GM23338 (cell line): ENCODE measurements around the gene RGS6. TPM values are rescaled to one million over a fixed set of nuclear protein-coding genes. Genes with fewer than 3 reads are reported as not detected.

Experiments
- ATAC-seq: fragments of 200-7000 bp; cut with Tn5 transposase; 3 replicates; pipeline ENCODE4 v1.9.1; 2020
- DNase-seq: peaks from one replicate; pipeline ENCODE4 v3.0.0-alpha.2; 2015; ENCODE audit warnings: low spot score
- H2AFZ ChIP-seq: fragments of 200-600 bp; sonication (generic); 2 replicates; pipeline ENCODE4 v1.8.0; 2016; ENCODE audit warnings: antibody characterized with exemption, mild to moderate bottlenecking, moderate library complexity
- H3F3A ChIP-seq: fragments of 200-600 bp; sonication (generic); replicated peaks from 2 replicates; pipeline ENCODE4 v1.8.0; 2017; ENCODE audit warnings: antibody characterized with exemption, mixed run types, low read depth
- H3K27ac ChIP-seq: fragments of 200-600 bp; sonication (generic); 2 replicates; pipeline ENCODE4 v1.6.1; 2016; ENCODE audit warnings: low read depth
- H3K27me3 ChIP-seq: fragments of 200-600 bp; sonication (generic); 2 replicates; pipeline ENCODE4 v1.8.0; 2016; ENCODE audit warnings: mild to moderate bottlenecking, mixed run types, moderate library complexity; ENCODE audit not compliant: insufficient read depth
- H3K36me3 ChIP-seq: fragments of 200-600 bp; sonication (generic); 2 replicates; pipeline ENCODE4 v1.8.0; 2016; ENCODE audit warnings: mild to moderate bottlenecking; ENCODE audit not compliant: insufficient read depth
- H3K4me1 ChIP-seq: fragments of 200-600 bp; sonication (generic); 2 replicates; pipeline ENCODE4 v1.8.0; 2016; ENCODE audit warnings: mild to moderate bottlenecking, moderate library complexity; ENCODE audit not compliant: insufficient read depth
- H3K4me2 ChIP-seq: fragments of 200-600 bp; sonication (generic); 2 replicates; pipeline ENCODE4 v1.7.1; 2017; ENCODE audit warnings: mixed run types
- H3K4me3 ChIP-seq: fragments of 200-600 bp; sonication (generic); 2 replicates; pipeline ENCODE4 v1.6.1; 2016; ENCODE audit warnings: mixed run types
- H3K79me2 ChIP-seq: fragments of 200-600 bp; sonication (generic); replicated peaks from 2 replicates; pipeline ENCODE4 v1.8.0; 2017; ENCODE audit warnings: mild to moderate bottlenecking; ENCODE audit not compliant: insufficient read depth
- H3K9me2 ChIP-seq: fragments of 200-600 bp; sonication (generic); 2 replicates; pipeline ENCODE4 v1.8.0; 2017; ENCODE audit not compliant: insufficient read depth
- H4K20me1 ChIP-seq: fragments of 200-600 bp; sonication (generic); replicated peaks from 2 replicates; pipeline ENCODE4 v1.8.0; 2017; ENCODE audit warnings: mild to moderate bottlenecking; ENCODE audit not compliant: insufficient read depth
- H3K27ac Mint-ChIP-seq: 2 replicates; pipeline ENCODE4 v1.8.0; 2020; ENCODE audit warnings: inconsistent platforms, mild to moderate bottlenecking, moderate library complexity, mixed read lengths
- H3K27me3 Mint-ChIP-seq: 3 replicates; pipeline ENCODE4 v1.8.0; 2022; ENCODE audit warnings: low read depth, mild to moderate bottlenecking, moderate library complexity, mixed read lengths, inconsistent platforms; ENCODE audit not compliant: insufficient read depth, poor library complexity
- H3K36me3 Mint-ChIP-seq: 3 replicates; pipeline ENCODE4 v1.8.0; 2021; ENCODE audit warnings: low read depth, mild to moderate bottlenecking, inconsistent platforms, moderate library complexity, mixed read lengths
- H3K4me1 Mint-ChIP-seq: 3 replicates; pipeline ENCODE4 v1.8.0; 2020; ENCODE audit warnings: mild to moderate bottlenecking, inconsistent platforms, mixed read lengths
- H3K4me3 Mint-ChIP-seq: 3 replicates; pipeline ENCODE4 v1.8.0; 2021; ENCODE audit warnings: moderate library complexity, mild to moderate bottlenecking, inconsistent platforms, mixed read lengths
- H3K9me3 Mint-ChIP-seq: 3 replicates; pipeline ENCODE4 v1.8.0; 2020; ENCODE audit warnings: moderate library complexity, mild to moderate bottlenecking, inconsistent platforms, mixed read lengths
- CREB1 ChIP-seq: fragments of 250-450 bp; sonication (Bioruptor Pico); IDR thresholded peaks from 2 replicates; pipeline ENCODE4 v1.5.0; 2020; ENCODE audit warnings: low read depth, mild to moderate bottlenecking, moderate library complexity
- CTCF ChIP-seq, 2 experiments: fragments of 200-600 bp in 1 of 2; sonication (generic) in 1 of 2; conservative IDR thresholded peaks; 2 replicates each; pipeline versions ENCODE4 v1.5.1 to v1.6.1; 2016 to 2017; ENCODE audit warnings: antibody characterized with exemption in 2 of 2, low read depth in 2 of 2, mild to moderate bottlenecking in 2 of 2, moderate library complexity in 1 of 2
- ETS1 ChIP-seq: IDR thresholded peaks from 2 replicates; pipeline ENCODE4 v1.6.1; 2016; ENCODE audit warnings: antibody characterized with exemption
- EZH2 ChIP-seq: fragments of 200-600 bp; sonication (generic); IDR thresholded peaks from one replicate; pipeline ENCODE4 v1.8.0; 2017; ENCODE audit warnings: antibody characterized with exemption, mild to moderate bottlenecking, low read depth; ENCODE audit not compliant: unreplicated experiment
- EZH2phosphoT487 ChIP-seq: fragments of 200-600 bp; sonication (generic); IDR thresholded peaks from one replicate; pipeline ENCODE4 v1.8.1; 2018; ENCODE audit warnings: antibody characterized with exemption; ENCODE audit not compliant: unreplicated experiment
- JUNB ChIP-seq: IDR thresholded peaks from one replicate; pipeline ENCODE4 v1.6.1; 2016; ENCODE audit warnings: antibody characterized with exemption; ENCODE audit not compliant: unreplicated experiment
- NANOG ChIP-seq: IDR thresholded peaks from 2 replicates; pipeline ENCODE4 v1.6.1; 2016; ENCODE audit warnings: antibody characterized with exemption, borderline replicate concordance
- POLR2AphosphoS5 ChIP-seq: IDR thresholded peaks from 2 replicates; pipeline ENCODE4 v1.6.1; 2016; ENCODE audit warnings: antibody characterized with exemption, low read depth
- REST ChIP-seq: IDR thresholded peaks from one replicate; pipeline ENCODE4 v1.6.1; 2018; ENCODE audit warnings: antibody characterized with exemption; ENCODE audit not compliant: unreplicated experiment
- STAT1 ChIP-seq: IDR thresholded peaks from one replicate; pipeline ENCODE4 v1.6.1; 2016; ENCODE audit warnings: antibody characterized with exemption; ENCODE audit not compliant: unreplicated experiment
- ZNF114 ChIP-seq: fragments of 250-450 bp; sonication (Bioruptor Pico); IDR thresholded peaks from 2 replicates; pipeline ENCODE4 v1.5.0; 2020; ENCODE audit warnings: mild to moderate bottlenecking, moderate library complexity
- ZNF331 ChIP-seq: fragments of 250-450 bp; sonication (Bioruptor Pico); IDR thresholded peaks from 2 replicates; pipeline ENCODE4 v1.5.0; 2020; ENCODE audit warnings: low read depth, mild to moderate bottlenecking, moderate library complexity
- ZNF462 ChIP-seq: fragments of 250-450 bp; sonication (Bioruptor Pico); IDR thresholded peaks from 2 replicates; pipeline ENCODE4 v1.5.0; 2020; ENCODE audit warnings: mild to moderate bottlenecking, moderate library complexity
- polyA plus RNA-seq: library from polyadenylated mRNA; unstranded; fragments of >200 nt; fragmentation: Nextera tagmentation; extraction: Ambion mirVana; gene quantifications from 2 replicates; pipeline ENCODE4 v1.2.1, GENCODE V29; 2016
- total RNA-seq: library from RNA; depleted of rRNA; stranded (reverse); fragments of >200 nt; shearing (Covaris generic); gene quantifications from 2 replicates; pipeline ENCODE4 v1.2.3, GENCODE V29; 2014

Gene RGS6
- total and polyA plus RNA-seq, 2 experiments from 2014 or later: 0.66 to 0.83 TPM

GRCh38 chr14:72476657-72477499 is 544.6 kb downstream of the RGS6 start:
- Mint-ChIP-seq H3K4me1 (peaks cover 29% of the 10 kb centered on the region), H3K27ac (no peak overlapping the region), H3K27me3 (peaks cover 6% of the 10 kb centered on the region), H3K9me3 (no peaks in the 10 kb centered on the region), H3K4me3 (no peak overlapping the region), H3K36me3 (no peaks in the 10 kb centered on the region)
- H3K79me2 ChIP-seq: no peaks in the 10 kb centered on the region
- no peaks in the 10 kb centered on the region for H4K20me1 ChIP-seq
- H2AFZ ChIP-seq: peak overlapping the region; percentile 1; the same call in 1 of the 2 replicates
- H3K27ac ChIP-seq: no peak overlapping the region
- H3K9me2 ChIP-seq: peaks cover 3% of the 10 kb centered on the region; the same call in 1 of the 2 replicates
- DNase-seq (peak; percentile 11), ATAC-seq (no peak; the same call in 2 of the 3 replicates)
- H3K4me2 ChIP-seq: no peak overlapping the region
- no peaks in the 10 kb centered on the region for H3K36me3 ChIP-seq
- H3F3A ChIP-seq: no peaks in the 10 kb centered on the region
- no peak for TF ChIP-seq ETS1
- TF ChIP-seq CREB1: no peak
- TF ChIP-seq ZNF114: no peak
- TF ChIP-seq EZH2: no peak
- TF ChIP-seq ZNF462 (CRISPR knock-in tag): no peak
- no peak for TF ChIP-seq CTCF (conservative IDR thresholded peaks at IDR 0.05; ENCODE audit: low read depth in 2 of 2)
- TF ChIP-seq REST: no peak
- no peak for TF ChIP-seq ZNF331
- TF ChIP-seq NANOG: no peak
- no peak for TF ChIP-seq STAT1
- no peak for TF ChIP-seq EZH2phosphoT487
- TF ChIP-seq JUNB: no peak
- no peak for TF ChIP-seq POLR2AphosphoS5
- peaks cover 11% of the 10 kb centered on the region for H3K4me1 ChIP-seq
- H3K27me3 ChIP-seq: no peaks in the 10 kb centered on the region
- no peak overlapping the region for H3K4me3 ChIP-seq
